ENCODE results near the gene MACROD2.

GRCh38 chr20:14991023-14991422, 995.7 kb downstream of the MACROD2 start:
- TF ChIP-seq CTCF (IDR thresholded peaks at IDR 0.05) (no peak), ZFX (IDR thresholded peaks at IDR 0.05; ENCODE audit: borderline replicate concordance) (no peak)
